GM18858 (cell line): ENCODE measurements around the gene VPS51.

ENCODE experiments used
- ATAC-seq: cut with Tn5 transposase; IDR thresholded peaks from one replicate; pipeline ENCODE4 v1.9.1; 2021; ENCODE audit not compliant: unreplicated experiment

Gene VPS51

GRCh38 chr11:65160643-65161042, 64.6 kb downstream of the VPS51 start:
- no peak for ATAC-seq
